Activated naive CD4-positive, alpha-beta T cell treated with anti-CD3 and anti-CD28 coated beads, Interleukin-2, amount 50 U/mL, for 24 hours (primary cell): ENCODE measurements around the gene ASB15.

Source experiments
- H3K27ac Mint-ChIP-seq: one replicate; pipeline ENCODE4 v1.8.0; 2021; ENCODE audit warnings: mild to moderate bottlenecking, mixed read lengths
- H3K27me3 Mint-ChIP-seq: one replicate; pipeline ENCODE4 v1.8.0; 2021; ENCODE audit warnings: mixed read lengths
- H3K36me3 Mint-ChIP-seq: one replicate; pipeline ENCODE4 v1.8.0; 2021; ENCODE audit warnings: mixed read lengths
- H3K4me1 Mint-ChIP-seq: one replicate; pipeline ENCODE4 v1.8.0; 2021; ENCODE audit warnings: mixed read lengths
- H3K4me3 Mint-ChIP-seq: one replicate; pipeline ENCODE4 v1.8.0; 2021; ENCODE audit warnings: mild to moderate bottlenecking, mixed read lengths
- H3K9me3 Mint-ChIP-seq: one replicate; pipeline ENCODE4 v1.8.0; 2021; ENCODE audit warnings: mixed read lengths

Gene ASB15

DNA sequence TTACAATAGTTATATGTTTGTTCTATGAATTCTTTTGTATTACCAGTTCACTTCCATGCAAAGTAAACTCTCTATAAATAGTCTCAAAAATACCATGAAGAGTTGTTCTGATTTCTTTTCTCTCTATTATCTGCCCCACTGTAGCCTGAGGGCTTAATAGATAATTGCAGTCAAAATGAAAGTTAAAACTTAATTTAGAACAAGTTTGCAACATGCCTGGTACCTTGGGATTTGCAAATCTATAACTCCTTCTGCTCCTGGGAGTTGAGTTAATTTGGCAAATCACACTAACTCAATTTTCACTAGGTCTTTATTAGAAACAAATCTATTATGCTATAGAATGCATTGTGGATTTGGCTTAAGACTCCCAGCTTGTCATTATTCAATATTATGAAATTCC, 22.2 kb upstream of the ASB15 start:
- H3K27ac Mint-ChIP-seq, result no peak overlapping the region

DNA sequence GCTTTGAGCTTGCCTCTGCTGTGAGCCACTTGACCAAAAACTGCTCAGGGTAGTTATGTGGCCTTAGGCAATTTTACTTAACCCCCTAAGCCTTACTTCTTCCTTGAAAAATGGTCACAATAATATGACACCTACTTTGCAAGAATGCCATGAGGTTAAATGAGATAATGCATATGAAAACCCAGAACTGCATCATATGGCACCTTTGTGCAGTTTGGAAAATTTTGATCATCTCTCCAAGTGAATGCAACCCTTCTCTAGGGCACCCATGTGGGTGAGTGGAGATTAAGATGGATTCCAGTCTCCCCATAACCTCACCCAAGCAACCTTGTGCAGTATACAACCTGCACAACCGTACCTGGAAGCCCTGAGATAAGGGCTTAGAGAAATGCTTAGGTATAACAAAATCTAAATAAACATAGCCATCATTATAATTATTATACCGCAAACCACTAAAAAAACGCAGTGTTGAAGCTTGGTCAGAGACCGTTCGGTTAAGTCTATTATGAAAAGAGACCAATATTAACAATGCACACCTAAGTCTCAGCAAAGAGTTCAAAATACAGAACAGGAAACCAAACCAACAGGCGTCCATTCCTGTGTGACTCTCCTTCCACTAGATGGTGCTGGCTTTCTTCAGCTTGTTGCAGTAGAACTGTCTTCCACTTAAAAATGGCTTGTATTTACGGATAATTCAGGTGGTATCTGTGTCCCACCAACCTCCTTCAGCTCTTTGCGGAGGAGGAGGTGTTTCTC, 21.0 kb upstream of the ASB15 start:
- Mint-ChIP-seq H3K4me3 (no peak overlapping the region), H3K9me3 (no peaks in the 10 kb centered on the region), H3K27me3 (peaks cover 17% of the 10 kb centered on the region), H3K36me3 (no peaks in the 10 kb centered on the region), H3K27ac (no peak overlapping the region), H3K4me1 (no peaks in the 10 kb centered on the region)

More for the DNA sequence above, 22.2 kb upstream of the ASB15 start:
- no peak overlapping the region for H3K4me3 Mint-ChIP-seq
- H3K27me3 Mint-ChIP-seq, result peaks cover 17% of the 10 kb centered on the region
- no peaks in the 10 kb centered on the region for H3K36me3 Mint-ChIP-seq
- H3K9me3 Mint-ChIP-seq, result no peaks in the 10 kb centered on the region
- H3K4me1 Mint-ChIP-seq, result no peaks in the 10 kb centered on the region

DNA sequence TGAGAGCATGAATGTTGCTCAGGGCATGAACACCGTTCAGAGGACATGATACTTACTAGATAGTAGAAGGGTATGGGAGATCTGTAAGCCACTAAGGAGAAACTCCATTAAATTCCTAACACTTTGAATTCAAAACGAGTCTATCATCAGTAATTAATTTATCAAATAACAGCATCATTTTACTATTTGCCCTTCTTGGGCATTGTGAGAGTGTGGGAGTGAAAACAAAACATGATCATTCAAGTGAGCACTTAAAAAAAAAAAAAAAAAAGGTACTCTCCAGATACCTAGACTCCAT, 20.5 kb upstream of the ASB15 start:
- no peaks in the 10 kb centered on the region for H3K4me1 Mint-ChIP-seq
- H3K27ac Mint-ChIP-seq, result no peak overlapping the region
- no peaks in the 10 kb centered on the region for H3K9me3 Mint-ChIP-seq
- H3K27me3 Mint-ChIP-seq, result peaks cover 17% of the 10 kb centered on the region
- no peaks in the 10 kb centered on the region for H3K36me3 Mint-ChIP-seq
- H3K4me3 Mint-ChIP-seq, result no peak overlapping the region

DNA sequence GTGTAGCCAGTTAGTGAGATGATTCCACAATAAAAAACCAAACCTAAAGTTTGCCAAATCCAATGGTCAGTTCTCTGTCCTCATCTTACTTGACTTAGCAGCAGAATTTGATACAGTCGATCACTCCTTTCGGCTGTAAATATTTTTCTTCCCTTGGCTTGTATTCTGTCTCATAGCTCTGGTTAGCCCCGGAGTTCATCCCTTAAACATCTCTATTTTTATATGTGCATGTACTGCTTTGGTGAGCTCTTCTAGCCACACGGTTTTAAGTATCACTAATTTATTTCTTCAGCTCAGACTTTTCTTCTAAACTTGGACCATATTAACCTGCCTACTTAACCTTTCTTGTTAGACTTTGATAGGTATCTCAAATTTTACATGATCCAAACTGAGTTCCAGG, 17.8 kb upstream of the ASB15 start:
- H3K36me3 Mint-ChIP-seq, result no peaks in the 10 kb centered on the region
- H3K27me3 Mint-ChIP-seq, result peaks cover 15% of the 10 kb centered on the region
- H3K9me3 Mint-ChIP-seq, result no peaks in the 10 kb centered on the region
- no peak overlapping the region for H3K27ac Mint-ChIP-seq
- H3K4me1 Mint-ChIP-seq, result no peaks in the 10 kb centered on the region
- no peak overlapping the region for H3K4me3 Mint-ChIP-seq

DNA sequence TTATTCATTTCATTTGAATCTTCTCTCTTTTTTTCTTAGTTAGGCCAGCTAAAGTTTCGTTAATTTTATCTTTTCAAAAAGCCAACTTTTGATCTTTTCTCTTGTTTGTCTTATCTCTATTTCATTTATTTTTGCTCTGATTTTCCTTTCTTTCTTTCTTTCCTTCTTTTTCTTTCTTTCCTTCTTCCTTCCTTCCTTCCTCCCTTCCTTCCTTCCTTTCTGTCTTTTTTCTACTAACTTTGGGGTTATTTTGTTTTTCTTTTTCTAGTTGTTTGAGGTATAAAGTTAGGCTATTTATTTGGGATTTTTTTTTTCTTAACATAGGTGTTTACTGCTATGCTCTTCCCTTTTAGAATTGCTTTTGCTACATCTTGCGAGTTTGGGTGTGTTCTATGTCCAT, 13.2 kb upstream of the ASB15 start:
- Mint-ChIP-seq H3K4me1 (no peaks in the 10 kb centered on the region), H3K4me3 (no peak overlapping the region), H3K27ac (no peak overlapping the region), H3K36me3 (no peaks in the 10 kb centered on the region), H3K27me3 (peaks cover 27% of the 10 kb centered on the region), H3K9me3 (no peaks in the 10 kb centered on the region)

DNA sequence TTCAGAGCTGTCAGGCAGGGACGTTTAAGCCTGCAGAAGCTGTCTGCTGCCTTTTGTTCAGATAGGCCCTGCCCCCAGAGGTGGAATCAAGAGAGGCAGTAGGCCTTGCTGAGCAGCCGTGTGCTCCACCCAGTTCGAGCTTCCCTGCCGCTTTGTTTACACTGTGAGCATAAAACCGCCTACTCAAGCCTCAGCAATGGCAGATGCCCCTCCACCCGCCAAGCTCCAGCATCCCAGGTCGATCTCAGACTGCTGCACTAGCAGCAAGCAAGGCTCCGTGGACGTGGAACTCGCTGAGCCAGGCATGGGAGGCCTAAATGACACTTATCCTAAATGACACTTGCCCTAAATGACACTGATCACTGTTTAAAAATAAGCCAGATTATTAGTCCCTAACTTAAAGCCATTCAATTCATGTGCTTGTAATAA, 6.8 kb upstream of the ASB15 start:
- no peaks in the 10 kb centered on the region for H3K4me1 Mint-ChIP-seq
- peaks cover 2% of the 10 kb centered on the region for H3K36me3 Mint-ChIP-seq
- no peak overlapping the region for H3K27ac Mint-ChIP-seq
- no peaks in the 10 kb centered on the region for H3K9me3 Mint-ChIP-seq
- H3K4me3 Mint-ChIP-seq, result no peak overlapping the region
- peaks cover 33% of the 10 kb centered on the region for H3K27me3 Mint-ChIP-seq

DNA sequence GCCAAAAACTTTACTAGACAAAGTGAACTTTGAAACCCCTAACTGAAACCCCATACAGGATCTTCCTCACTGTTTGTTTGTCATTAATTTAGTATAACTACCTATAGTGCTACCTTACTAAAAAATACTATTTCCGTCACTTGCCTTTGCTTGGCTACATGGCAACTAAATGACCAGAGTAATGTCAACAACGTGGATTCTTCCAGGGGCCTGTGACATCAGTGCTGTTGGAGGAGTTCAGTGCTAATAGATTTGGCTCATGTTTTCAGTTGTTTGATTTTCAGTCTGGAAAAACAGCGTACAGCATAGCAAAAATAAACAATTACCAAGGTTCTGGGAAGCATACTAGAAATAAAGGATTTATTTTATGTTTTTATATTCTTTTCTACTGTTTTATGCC, 3.0 kb upstream of the ASB15 start:
- Mint-ChIP-seq H3K4me3 (no peak overlapping the region), H3K36me3 (peaks cover 2% of the 10 kb centered on the region), H3K4me1 (no peaks in the 10 kb centered on the region), H3K9me3 (no peaks in the 10 kb centered on the region), H3K27ac (no peak overlapping the region), H3K27me3 (peaks cover 14% of the 10 kb centered on the region)

DNA sequence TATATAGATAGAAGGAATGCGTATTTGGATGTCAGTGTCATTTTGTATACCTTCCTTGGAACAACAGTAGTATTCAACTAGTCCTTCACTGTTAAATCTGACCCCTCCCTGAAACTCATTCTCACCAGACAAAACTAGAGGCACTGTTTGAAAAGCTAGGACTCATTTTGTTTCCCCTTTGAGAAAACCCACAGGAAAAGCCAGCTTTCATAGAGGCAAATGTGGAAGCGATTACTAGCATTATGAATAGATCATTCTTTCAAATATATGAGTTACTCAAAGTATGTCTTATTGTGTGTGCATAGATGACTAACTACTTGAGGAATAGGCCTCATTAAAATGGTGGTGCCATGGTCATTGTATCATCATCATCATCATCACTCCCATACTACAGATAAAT, 1.9 kb upstream of the ASB15 start:
- Mint-ChIP-seq H3K27ac (no peak overlapping the region), H3K4me1 (no peaks in the 10 kb centered on the region), H3K27me3 (peaks cover 15% of the 10 kb centered on the region), H3K36me3 (peaks cover 2% of the 10 kb centered on the region), H3K4me3 (no peak overlapping the region), H3K9me3 (no peaks in the 10 kb centered on the region)

DNA sequence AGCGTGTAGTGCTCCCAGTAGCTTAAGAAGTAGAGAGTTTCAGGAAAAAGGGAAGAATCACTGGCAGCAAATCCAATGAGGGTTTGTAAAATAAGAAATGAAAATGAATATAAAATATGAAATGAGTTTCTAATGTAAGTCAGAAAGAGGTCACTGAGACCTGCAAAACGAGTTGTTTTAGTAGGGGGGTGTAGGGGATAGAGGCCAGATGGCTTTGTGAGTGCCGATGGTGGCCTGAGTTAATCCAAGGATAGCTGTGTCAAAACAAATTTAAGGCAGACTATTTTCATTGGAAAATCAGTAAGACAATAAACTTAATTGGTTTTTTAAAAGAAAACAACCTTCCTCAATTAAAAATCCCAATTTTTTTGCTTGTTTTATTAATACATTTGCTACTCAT, 745 bp upstream of the ASB15 start:
- Mint-ChIP-seq H3K36me3 (no peaks in the 10 kb centered on the region), H3K4me1 (no peaks in the 10 kb centered on the region), H3K27me3 (peaks cover 12% of the 10 kb centered on the region), H3K27ac (no peak overlapping the region), H3K4me3 (no peak overlapping the region), H3K9me3 (no peaks in the 10 kb centered on the region)

DNA sequence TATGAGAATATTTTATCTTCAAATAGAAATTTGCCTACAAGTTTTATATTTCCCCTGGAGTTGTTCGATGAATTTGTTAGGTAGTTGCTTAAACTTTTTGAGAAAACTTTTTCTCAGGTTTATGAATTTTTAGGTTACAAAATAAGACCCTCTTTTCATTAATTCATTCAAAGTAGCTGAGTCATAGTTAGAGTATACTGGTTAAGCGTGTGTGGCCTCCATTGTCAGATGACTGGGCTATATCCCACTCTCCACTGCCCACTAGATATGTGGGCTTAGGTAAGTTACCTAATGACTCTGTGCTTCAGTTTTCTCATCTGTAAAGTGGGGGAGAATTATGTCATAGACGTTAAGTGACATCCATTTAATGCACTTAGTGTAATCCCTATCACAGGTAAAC, 1.0 kb downstream of the ASB15 start:
- Mint-ChIP-seq H3K27ac (no peak overlapping the region), H3K4me3 (no peak overlapping the region), H3K36me3 (no peaks in the 10 kb centered on the region), H3K4me1 (no peaks in the 10 kb centered on the region), H3K27me3 (peaks cover 14% of the 10 kb centered on the region), H3K9me3 (no peaks in the 10 kb centered on the region)

DNA sequence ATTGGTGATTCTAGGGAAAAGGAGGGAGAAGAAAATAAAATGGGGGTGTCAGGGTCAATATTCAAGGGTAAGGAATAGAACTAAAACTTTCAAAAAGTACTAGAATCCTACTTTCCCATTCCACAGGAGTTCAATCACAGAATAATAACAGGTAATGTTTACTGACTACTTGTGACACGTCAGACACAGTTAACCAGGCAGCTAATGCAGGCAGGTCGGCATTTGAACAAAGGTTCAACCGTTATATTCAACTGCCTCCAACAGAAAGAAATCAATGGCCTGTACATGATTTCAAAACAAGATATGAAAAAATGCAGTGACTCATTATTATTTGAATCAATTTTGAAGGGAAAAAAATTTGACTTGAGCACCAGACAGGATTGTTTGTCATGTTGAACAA, 3.1 kb downstream of the ASB15 start:
- Mint-ChIP-seq H3K27ac (no peak overlapping the region), H3K36me3 (no peaks in the 10 kb centered on the region), H3K9me3 (no peaks in the 10 kb centered on the region), H3K4me1 (no peaks in the 10 kb centered on the region), H3K27me3 (peaks cover 11% of the 10 kb centered on the region), H3K4me3 (no peak overlapping the region)

DNA sequence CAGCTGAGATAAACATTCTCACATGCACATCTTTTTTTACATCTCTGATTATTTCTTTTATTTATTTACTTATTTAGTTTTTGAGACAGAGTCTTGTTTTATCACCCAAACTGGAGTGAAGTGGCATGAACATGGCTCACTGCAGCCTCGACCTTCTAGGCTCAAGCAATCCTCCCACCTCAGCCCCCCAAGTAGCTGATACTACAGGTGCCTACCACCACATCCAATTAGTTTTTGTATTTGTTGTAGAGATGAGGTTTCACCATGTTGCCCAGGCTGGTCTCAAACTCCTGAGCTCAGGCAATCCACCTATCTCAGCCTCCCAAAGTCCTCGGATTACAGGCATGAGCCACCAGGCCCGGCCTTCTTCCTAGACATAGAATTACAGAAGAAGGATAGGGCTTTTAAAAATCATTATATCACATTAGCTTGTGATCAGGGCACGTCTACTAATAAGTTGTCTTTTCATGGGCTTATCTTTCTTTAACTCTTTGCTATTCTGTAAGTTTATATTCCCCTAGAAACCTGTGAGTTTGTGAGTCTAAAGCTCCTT, 5.9 kb downstream of the ASB15 start:
- no peak overlapping the region for H3K27ac Mint-ChIP-seq
- H3K4me1 Mint-ChIP-seq, result no peaks in the 10 kb centered on the region
- H3K27me3 Mint-ChIP-seq, result peaks cover 11% of the 10 kb centered on the region
- H3K9me3 Mint-ChIP-seq, result no peaks in the 10 kb centered on the region
- H3K36me3 Mint-ChIP-seq, result no peaks in the 10 kb centered on the region
- H3K4me3 Mint-ChIP-seq, result no peak overlapping the region

DNA sequence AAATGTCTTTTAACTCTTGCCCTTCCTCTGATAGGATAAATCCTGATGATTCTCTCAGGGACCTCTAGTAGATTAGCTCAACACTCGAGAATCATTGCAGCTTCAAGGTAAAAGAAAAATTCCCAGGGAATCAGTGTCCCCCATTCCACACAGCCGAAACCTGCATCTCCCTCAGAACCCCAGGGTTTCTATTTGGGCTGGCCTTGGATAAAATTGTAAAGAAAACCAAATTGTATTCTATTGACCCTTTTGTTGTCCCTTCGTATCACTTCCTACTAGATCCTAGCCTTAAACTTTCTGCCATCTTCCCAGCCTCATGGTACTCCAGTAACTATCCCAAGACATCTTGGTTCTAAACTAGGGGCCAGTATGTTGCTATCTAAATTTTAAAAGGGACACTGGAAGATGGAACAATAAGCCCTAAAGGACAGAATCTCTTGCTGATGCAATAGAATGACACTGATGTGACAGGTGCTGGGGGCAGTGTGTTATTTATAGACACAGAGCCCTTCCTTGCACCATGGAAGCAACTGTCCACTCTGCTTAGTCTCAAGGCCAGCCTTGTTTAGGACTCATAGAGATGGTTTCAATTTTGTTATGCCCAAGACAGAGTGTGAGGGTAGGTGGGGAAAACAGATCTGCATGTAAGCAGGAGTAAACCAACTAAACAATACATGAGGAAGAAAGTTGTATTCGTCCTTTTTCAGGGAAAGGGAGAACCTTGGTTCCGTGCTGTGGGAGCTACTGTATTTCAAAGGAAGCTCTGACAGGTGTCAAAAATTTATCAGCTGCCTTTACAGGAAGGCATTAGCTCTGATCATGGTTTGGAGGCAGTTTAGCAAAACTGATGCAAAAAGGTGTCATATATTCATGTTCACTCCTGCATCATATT, 7.6 kb downstream of the ASB15 start:
- Mint-ChIP-seq H3K9me3 (no peaks in the 10 kb centered on the region), H3K4me1 (no peaks in the 10 kb centered on the region), H3K36me3 (no peaks in the 10 kb centered on the region), H3K27me3 (peaks cover 9% of the 10 kb centered on the region), H3K4me3 (no peak overlapping the region), H3K27ac (no peak overlapping the region)

DNA sequence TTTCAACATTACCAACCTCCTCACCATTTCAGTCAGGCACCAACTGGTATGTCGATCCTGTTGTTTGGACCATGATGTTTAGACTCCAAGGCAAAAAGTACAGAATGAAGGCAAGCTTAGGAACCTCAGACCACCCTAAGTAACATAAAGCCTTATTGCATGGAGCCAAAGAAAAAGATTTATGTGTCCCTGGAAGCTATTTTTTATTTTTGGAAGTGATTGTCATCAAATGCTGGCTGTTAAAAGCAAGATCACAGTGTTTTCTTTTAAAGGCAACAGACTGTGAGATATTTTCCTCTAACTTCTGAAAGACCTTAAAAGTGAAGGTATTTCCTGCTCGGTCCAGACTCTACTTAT, 8.2 kb downstream of the ASB15 start:
- Mint-ChIP-seq H3K27ac (no peak overlapping the region), H3K27me3 (peaks cover 10% of the 10 kb centered on the region), H3K9me3 (no peaks in the 10 kb centered on the region)

DNA sequence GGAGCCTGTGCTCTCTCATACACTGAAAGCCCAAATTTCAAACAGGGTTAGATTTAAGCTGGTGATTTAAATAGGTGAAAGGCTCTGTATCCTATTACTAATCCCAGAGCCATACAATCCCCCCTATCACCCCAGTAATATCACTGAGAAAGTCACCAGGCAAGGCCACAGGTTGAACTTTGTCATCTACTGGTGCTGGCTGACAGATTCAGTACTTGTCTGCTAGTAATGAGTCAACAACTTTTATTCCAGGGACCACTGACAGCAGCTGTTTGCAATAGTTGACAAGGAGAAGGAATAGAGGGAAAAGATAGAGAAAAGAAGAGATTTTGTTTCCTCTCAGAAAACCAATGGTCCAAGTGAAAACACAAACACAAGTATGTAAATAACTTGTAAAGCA, 10.4 kb downstream of the ASB15 start:
- no peaks in the 10 kb centered on the region for H3K9me3 Mint-ChIP-seq
- H3K36me3 Mint-ChIP-seq, result no peaks in the 10 kb centered on the region
- no peaks in the 10 kb centered on the region for H3K4me1 Mint-ChIP-seq
- H3K4me3 Mint-ChIP-seq, result no peak overlapping the region
- H3K27me3 Mint-ChIP-seq, result peaks cover 11% of the 10 kb centered on the region
- H3K27ac Mint-ChIP-seq, result no peak overlapping the region

More for the DNA sequence above, 8.2 kb downstream of the ASB15 start:
- Mint-ChIP-seq H3K36me3 (no peaks in the 10 kb centered on the region), H3K4me1 (no peaks in the 10 kb centered on the region), H3K4me3 (no peak overlapping the region)

DNA sequence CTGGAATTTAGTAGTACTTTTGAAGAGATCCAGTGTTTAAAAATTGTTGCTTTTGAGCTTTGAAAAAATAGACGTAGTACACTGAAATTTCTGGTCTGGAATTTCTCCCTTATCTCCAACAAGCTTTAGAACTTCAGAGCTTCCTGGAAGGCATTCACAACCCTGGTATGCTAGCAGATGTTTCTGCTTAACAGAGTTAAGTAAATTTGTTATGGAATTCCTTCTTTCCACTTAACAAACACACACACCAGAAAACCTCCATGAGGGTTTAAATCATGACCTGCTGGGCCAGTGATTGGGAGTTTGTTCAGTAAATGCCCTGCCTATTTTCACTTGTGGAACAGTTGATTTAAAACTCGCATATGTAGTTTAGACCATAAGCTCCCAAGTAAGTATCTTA, 13.7 kb downstream of the ASB15 start:
- Mint-ChIP-seq H3K27ac (no peak overlapping the region), H3K9me3 (no peaks in the 10 kb centered on the region), H3K36me3 (no peaks in the 10 kb centered on the region)

More for the DNA sequence above, 13.7 kb downstream of the ASB15 start:
- Mint-ChIP-seq H3K4me3 (no peak overlapping the region), H3K27me3 (peaks cover 15% of the 10 kb centered on the region), H3K4me1 (no peaks in the 10 kb centered on the region)
